SU-DHL-6 (cell line): ENCODE measurements around the gene TFB1M.

Experiments used
- H2AFZ ChIP-seq: fragments of 200-600 bp; sonication (generic); 2 replicates; pipeline ENCODE4 v1.6.1; 2014; ENCODE audit warnings: low read depth, mild to moderate bottlenecking, moderate library complexity, mixed read lengths, antibody characterized with exemption, low read length; ENCODE audit not compliant: severe bottlenecking
- H3F3A ChIP-seq: fragments of 200-600 bp; shearing (Covaris generic); 2 replicates; pipeline ENCODE4 v1.6.0; 2016; ENCODE audit warnings: antibody characterized with exemption, mild to moderate bottlenecking; ENCODE audit not compliant: insufficient read depth
- H3K27ac ChIP-seq: fragments of 200-600 bp; sonication (generic); 2 replicates; pipeline ENCODE4 v1.5.1; 2016; ENCODE audit warnings: low read depth, mild to moderate bottlenecking, low read length, moderate library complexity, mixed read lengths
- H3K27me3 ChIP-seq: fragments of 200-600 bp; sonication (generic), shearing (Covaris generic); 2 replicates; pipeline ENCODE4 v1.6.0; 2014; ENCODE audit warnings: mild to moderate bottlenecking, low read length
- H3K36me3 ChIP-seq: fragments of 200-600 bp; sonication (generic); 2 replicates; pipeline ENCODE4 v1.6.1; 2014; ENCODE audit warnings: mild to moderate bottlenecking, low read length, mixed read lengths
- H3K4me2 ChIP-seq: fragments of 300-600, 200-600 bp; shearing (Covaris generic), sonication (generic); 2 replicates; pipeline ENCODE4 v1.6.0; 2014; ENCODE audit warnings: low read length, low read depth, mild to moderate bottlenecking; ENCODE audit not compliant: poor library complexity, severe bottlenecking
- H3K4me3 ChIP-seq: fragments of 200-600 bp; sonication (generic); 2 replicates; pipeline ENCODE4 v1.5.1; 2014; ENCODE audit warnings: antibody characterized with exemption, low read length, mild to moderate bottlenecking, mixed read lengths; ENCODE audit not compliant: insufficient read depth, poor library complexity, severe bottlenecking
- H3K79me2 ChIP-seq: fragments of 200-600 bp; sonication (generic); 2 replicates; pipeline ENCODE4 v1.6.1; 2014; ENCODE audit warnings: mild to moderate bottlenecking, low read length, moderate library complexity; ENCODE audit not compliant: insufficient read depth
- H3K9ac ChIP-seq: fragments of 200-600 bp; sonication (generic); 2 replicates; pipeline ENCODE4 v1.7.0; 2014; ENCODE audit warnings: mild to moderate bottlenecking, low read length
- H3K9me2 ChIP-seq: fragments of 200-600 bp; sonication (generic); replicated peaks from 2 replicates; pipeline ENCODE4 v1.6.1; 2014; ENCODE audit warnings: low read length; ENCODE audit not compliant: insufficient read depth
- H3K9me3 ChIP-seq: fragments of 200-600 bp; sonication (generic); 2 replicates; pipeline ENCODE4 v1.6.1; 2014; ENCODE audit warnings: low read length, mixed read lengths; ENCODE audit not compliant: insufficient read depth
- H4K20me1 ChIP-seq: fragments of 200-600 bp; sonication (generic); 2 replicates; pipeline ENCODE4 v1.6.1; 2014; ENCODE audit warnings: low read depth, mild to moderate bottlenecking, antibody characterized with exemption, low read length, moderate library complexity, mixed read lengths
- EZH2phosphoT487 ChIP-seq: fragments of 200-600 bp; sonication (generic), shearing (Covaris generic); conservative IDR thresholded peaks from 2 replicates; pipeline ENCODE4 v1.6.1; 2018; ENCODE audit warnings: mild to moderate bottlenecking, antibody characterized with exemption, low read length, moderate library complexity, mixed read lengths
- TF ChIP-seq, protein P1 (sequence below): fragments of 200-600 bp; sonication (generic); IDR thresholded peaks from one replicate; pipeline ENCODE4 v1.5.1; 2017; ENCODE audit warnings: antibody characterized with exemption, mild to moderate bottlenecking, low read length, moderate library complexity; ENCODE audit not compliant: insufficient read depth, poor library complexity, severe bottlenecking

Gene TFB1M

GRCh38 chr6:155252581-155252980, 61.7 kb downstream of the TFB1M start:
- Histone ChIP-seq H3K27me3 (no peaks in the 10 kb centered on the region), H3F3A (peaks cover 20% of the 10 kb centered on the region; the same call in 1 of the 2 replicates), H3K79me2 (no peaks in the 10 kb centered on the region), H3K27ac (no peak overlapping the region), H3K4me3 (no peak overlapping the region), H3K9ac (no peak overlapping the region), H3K9me3 (no peaks in the 10 kb centered on the region), H2AFZ (no peak overlapping the region), H4K20me1 (no peaks in the 10 kb centered on the region), H3K4me2 (no peak overlapping the region), H3K9me2 (no peaks in the 10 kb centered on the region), H3K36me3 (peaks cover 55% of the 10 kb centered on the region)
- TF ChIP-seq EZH2phosphoT487 = no peak
- TF ChIP-seq, protein P1, sequence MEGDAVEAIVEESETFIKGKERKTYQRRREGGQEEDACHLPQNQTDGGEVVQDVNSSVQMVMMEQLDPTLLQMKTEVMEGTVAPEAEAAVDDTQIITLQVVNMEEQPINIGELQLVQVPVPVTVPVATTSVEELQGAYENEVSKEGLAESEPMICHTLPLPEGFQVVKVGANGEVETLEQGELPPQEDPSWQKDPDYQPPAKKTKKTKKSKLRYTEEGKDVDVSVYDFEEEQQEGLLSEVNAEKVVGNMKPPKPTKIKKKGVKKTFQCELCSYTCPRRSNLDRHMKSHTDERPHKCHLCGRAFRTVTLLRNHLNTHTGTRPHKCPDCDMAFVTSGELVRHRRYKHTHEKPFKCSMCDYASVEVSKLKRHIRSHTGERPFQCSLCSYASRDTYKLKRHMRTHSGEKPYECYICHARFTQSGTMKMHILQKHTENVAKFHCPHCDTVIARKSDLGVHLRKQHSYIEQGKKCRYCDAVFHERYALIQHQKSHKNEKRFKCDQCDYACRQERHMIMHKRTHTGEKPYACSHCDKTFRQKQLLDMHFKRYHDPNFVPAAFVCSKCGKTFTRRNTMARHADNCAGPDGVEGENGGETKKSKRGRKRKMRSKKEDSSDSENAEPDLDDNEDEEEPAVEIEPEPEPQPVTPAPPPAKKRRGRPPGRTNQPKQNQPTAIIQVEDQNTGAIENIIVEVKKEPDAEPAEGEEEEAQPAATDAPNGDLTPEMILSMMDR = no peak

DNA sequence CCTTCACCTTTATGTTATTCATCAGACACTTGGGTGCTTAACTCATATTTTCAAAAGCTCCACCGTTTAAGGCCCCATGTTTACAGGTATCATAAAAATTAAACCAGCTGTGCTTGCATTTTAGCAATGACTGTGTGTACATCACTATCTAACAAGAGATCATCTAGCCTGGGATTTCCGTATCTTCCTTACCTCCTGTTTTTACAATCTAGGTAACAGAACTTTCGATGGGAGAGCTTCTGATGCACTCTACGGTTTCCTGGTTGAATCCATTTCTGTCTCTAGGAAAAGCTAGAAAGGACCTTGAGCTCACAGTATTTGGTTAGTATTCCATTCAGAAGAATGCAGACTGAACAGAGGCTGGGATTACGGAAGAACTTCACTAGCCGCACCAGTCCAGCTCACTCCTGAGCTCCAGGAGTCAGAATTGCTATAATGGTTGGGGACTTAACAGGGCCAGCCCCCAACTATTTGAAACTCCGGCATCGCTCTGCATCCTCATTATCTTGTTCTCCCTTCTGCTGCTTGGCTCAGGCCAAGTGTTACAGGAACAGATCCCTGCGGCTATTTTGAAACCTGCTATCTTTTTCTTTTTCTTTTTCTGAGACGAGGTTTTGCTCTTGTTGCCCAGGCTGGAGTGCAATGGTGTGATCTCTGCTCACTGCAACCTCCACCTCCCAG, 63.4 kb downstream of the TFB1M start:
- TF ChIP-seq EZH2phosphoT487 = no peak
- TF ChIP-seq, protein P1 = no peak
- Histone ChIP-seq H3F3A (peaks cover 11% of the 10 kb centered on the region; the same call in 1 of the 2 replicates), H3K4me2 (no peak overlapping the region), H3K4me3 (no peak overlapping the region), H3K79me2 (no peaks in the 10 kb centered on the region), H2AFZ (no peak overlapping the region), H3K9me3 (no peaks in the 10 kb centered on the region), H3K27me3 (no peaks in the 10 kb centered on the region), H3K9ac (no peak overlapping the region), H3K27ac (no peak overlapping the region), H3K9me2 (no peaks in the 10 kb centered on the region), H3K36me3 (peaks cover 48% of the 10 kb centered on the region), H4K20me1 (no peaks in the 10 kb centered on the region)

- H3K36me3 ChIP-seq = peaks cover 40% of the 10 kb centered on the region; the same call in 1 of the 2 replicates
- peaks cover 16% of the 10 kb centered on the region for H3F3A ChIP-seq
- H3K27ac ChIP-seq = no peak overlapping the region
- no peak overlapping the region for H3K9ac ChIP-seq
- TF ChIP-seq EZH2phosphoT487 = no peak
- TF ChIP-seq, protein P1 = peak; percentile 68
- no peaks in the 10 kb centered on the region for H4K20me1 ChIP-seq
- H3K9me3 ChIP-seq = no peaks in the 10 kb centered on the region
- H2AFZ ChIP-seq = no peak overlapping the region
- no peaks in the 10 kb centered on the region for H3K27me3 ChIP-seq
- H3K9me2 ChIP-seq = no peaks in the 10 kb centered on the region
- H3K79me2 ChIP-seq = no peaks in the 10 kb centered on the region
- H3K4me2 ChIP-seq = no peak overlapping the region
- no peak overlapping the region for H3K4me3 ChIP-seq
Measured at GRCh38 chr6:155248008-155249001, 66.0 kb downstream of the TFB1M start.
